GM04503 (cell line): ENCODE data around the gene NUP214.
"Not testable (repeated sequence)": the region's sequence is repeated elsewhere in the genome, so short reads cannot be mapped to it uniquely, and the experiment has no call there.

Source experiments
- DNase-seq: peaks from one replicate; pipeline ENCODE4 v3.0.0-alpha.2; 2012; ENCODE audit warnings: low read depth

Gene NUP214

DNA sequence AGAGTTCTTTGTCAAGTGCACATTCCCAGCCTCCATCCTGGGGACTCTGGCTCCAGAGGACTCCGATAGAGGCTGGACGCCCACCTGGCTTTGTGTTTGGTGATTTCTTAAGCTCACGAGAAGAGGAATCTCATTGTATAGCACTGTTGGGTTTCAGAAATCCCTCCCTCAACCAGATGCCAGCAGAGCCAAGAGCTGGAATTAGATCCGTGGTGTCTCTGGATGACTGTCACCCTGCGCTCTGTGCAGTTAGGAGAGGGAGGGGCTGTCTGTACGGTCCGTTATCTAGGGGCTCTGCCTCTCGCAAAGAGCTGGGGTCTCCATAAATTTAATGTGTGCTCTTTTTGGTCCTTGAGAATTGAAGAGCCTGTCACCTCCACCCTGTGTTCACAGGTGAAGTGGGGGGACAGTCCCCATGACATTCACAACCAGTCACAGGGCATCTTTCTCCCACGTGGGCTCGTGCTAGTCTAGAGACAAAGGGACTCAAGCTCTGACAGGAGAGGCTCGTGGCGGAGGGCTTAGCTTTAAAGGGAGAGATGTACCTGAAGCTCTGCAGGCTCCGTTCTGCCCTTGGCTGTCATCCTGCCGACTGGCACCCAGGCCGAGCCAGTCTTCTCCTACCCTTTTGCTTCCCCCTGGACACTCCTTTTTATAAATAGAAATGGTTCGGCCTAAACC is 109.6 kb downstream of the NUP214 start:
- DNase-seq: no peak

DNA sequence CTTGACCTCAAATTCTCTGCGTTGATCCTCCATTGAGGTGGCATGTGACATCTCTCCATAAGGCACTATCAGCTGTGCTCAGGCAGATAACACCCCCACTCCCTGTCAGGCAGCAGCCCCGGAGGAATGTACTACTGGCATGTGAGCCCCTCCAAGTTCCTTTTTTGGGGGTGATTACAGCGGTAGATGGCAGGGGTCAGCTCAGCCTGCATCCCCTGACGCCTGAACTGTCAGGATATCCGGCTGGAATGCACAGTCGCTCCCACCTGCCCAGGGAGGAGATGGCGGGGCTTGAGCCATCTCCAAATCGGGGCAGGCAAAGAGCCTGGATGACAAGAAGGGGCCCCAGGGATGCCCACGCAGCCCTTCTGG is 110.1 kb downstream of the NUP214 start:
- DNase-seq: no peak

- DNase-seq: no peak
These were observed 110.8 kb downstream of the NUP214 start for GRCh38 chr9:131236161-131236560.

DNA sequence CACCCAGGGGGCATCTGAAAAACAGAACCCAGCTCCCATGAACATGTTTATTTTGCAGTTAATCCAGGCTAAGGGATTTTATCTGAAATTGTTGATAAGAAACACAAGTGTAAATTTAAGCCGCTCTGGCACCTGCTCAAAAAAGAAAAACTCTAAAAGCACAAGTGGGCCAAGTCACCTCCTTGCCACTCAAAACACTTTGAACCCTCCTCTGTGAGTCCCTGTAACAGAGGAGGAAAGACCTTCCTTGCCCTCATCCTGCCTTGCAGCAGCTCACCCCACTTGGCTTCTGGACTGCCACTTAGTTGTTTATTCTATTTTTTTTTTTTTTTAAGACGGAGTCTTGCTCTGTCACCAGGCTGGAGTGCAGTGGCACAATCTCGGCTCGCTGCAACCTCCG is 111.4 kb downstream of the NUP214 start:
- DNase-seq: no peak

- DNase-seq: no peak
These were observed 111.9 kb downstream of the NUP214 start for GRCh38 chr9:131237291-131237690.

DNA sequence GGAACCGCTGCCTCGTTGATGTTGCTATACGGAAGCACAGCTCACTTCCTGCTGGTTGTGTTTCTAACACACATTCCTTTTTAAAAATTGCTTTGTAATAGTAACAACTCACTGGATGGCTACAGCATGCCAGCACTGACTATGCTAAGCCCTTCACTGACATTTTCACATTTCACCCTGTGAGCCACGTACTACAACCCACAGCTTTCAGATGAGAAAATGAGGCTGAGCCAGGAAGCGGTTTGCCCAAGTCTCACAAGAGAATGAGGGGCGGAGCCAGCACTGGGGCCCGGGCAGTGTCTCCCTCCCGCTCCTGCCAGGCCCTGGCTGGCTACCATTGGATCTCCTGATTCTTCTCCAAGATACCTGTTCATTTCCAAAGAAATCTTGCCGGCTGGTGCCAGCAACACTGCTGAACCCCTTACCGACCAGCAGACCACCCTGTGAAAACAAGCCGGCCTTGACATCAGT is 112.6 kb downstream of the NUP214 start:
- DNase-seq: peak; percentile 59

DNA sequence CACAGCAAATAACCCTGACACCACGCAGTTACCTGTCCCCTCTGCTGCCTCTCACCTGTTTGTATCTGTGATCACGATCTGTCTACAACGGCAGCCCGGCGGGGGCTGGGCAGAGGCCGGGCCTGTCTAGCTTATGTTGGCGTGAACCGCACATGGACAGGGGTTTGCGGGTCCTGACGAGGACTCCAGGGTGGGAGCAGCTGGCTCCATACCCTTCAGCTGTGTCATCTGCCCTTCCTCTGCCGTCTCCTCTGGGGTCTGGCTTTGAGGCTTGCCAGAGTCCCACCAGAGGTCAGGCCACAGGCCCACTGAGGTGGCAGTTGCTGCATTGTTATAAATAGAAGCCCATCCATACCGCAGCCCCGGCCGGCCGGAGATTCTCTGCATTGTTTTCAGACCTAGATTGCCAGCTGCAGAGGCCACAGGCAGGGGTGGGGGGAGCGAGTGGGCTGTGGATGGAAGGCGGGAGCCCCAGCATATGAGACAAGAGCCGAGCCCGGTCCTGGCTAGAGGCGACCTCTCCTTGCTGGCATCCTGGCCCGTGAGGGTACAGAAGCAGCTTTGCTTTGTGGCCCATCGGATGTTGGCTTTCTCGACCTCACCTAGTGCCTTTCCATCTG is 113.1 kb downstream of the NUP214 start:
- no peak for DNase-seq

DNA sequence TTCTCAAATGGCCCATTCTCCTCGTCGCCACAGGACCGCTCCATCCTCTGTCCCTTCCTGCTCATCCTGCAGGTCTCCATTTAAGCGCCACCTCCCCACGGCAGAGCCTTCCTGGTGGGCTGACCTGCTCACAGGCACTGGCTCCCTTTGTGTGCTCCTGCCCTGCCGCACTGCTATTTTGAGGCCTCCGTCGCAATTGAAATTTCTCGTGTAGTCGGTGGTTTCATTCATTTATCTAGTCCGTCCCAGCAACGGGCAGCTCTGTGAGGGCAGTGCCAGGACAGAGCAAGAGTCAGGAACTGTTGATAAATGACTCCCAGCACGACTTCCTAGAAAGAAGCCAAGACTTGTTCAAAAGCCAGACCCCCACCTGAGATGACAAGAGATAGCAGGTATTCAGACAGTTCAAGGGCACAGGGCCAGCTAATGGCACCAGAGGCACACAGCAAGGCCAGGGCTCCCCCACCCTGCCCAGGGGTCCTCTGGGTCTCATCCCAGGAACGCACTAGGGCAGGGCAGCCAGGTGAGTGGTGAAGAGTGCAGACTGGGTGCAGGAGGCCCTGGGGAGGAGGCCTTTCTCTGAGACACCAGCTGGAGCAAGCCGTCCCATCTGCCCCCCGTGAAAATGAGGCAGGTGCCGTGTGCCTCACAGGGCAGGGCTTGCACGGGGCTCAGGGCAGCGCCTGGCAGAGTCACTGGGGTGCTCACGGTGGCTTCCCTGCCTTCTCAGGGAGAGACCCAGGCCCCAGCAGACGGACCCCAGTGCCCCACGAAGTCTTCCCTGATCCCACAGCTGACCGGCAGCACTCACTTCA is 114.0 kb downstream of the NUP214 start:
- DNase-seq: no peak

DNA sequence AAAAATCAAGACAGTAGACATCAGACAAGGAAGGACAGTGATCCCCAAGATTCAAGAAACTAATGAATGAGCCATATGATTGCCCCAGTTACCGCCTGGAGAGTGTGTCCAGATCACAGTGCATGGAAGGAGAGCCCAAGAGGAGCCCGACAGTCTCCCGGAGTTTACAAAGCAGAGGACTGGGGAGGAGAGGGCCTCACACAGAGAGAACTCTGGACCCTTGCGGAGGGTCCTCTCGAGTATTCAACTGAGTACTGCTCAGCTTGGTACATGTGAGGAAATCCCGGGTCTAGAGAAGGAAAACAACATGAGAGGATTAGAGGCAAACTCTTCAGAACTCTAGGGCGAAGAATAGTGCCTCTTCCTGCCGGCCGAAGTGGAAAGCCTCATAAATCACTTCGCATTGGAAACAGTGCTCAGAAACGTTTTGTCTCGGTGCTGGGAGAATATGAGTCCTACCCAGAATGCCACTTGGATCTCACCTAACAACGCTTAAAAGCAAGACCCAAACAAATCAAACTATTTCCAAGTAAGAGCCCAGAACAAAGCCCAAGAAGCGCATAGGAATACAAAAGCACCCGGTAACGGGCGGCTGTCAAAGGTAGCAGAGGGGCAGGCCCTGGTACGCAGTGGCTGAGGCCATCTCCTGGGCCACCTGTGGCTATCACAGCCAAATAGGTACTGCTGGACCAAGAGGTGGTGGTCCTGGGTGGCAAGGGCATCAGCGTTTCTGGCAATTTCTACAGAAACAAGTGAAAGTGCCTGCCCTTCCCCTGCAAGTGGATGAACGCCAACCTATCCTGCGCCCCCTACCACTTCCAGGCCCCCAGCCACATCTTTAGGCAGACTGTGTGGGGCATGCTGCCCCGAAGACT is 114.9 kb downstream of the NUP214 start:
- no peak for DNase-seq

GRCh38 chr9:131244331-131244730 is 118.9 kb downstream of the NUP214 start:
- not testable (repeated sequence) for DNase-seq

GRCh38 chr9:131246618-131247017 is 121.2 kb downstream of the NUP214 start:
- no peak for DNase-seq

GRCh38 chr9:131252120-131252519 is 126.7 kb downstream of the NUP214 start:
- no peak for DNase-seq

DNA sequence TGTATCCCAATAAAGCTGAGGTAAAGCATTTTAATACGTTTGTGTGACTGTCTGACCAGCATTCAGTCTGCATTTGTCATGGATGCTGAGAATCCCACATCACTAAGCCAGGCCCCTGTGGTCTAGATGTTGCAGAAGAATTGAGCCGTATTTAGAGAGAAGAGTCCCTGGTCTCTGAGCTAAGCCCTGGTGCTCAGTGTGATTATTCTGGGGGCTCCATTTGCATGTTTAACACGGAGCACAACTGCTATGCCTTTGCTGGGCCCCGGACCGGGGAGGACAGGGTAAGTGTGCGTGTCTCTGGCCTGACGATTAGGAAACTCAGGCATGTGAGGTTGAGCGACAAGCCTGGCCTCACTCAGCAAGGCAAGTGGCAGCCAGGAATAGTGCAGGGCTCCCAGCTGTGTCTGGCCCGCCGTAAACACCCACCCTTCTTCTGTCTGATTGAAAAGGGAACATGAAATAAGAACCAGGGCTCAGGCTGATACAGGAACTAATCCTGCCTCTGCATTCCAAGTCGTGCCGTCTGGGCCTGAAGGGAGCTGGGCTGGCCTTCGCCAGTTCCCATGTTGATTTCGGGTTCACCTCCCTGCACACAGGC is 128.6 kb downstream of the NUP214 start:
- DNase-seq: peak; percentile 24

GRCh38 chr9:131254626-131255025 is 129.2 kb downstream of the NUP214 start:
- DNase-seq: no peak

DNA sequence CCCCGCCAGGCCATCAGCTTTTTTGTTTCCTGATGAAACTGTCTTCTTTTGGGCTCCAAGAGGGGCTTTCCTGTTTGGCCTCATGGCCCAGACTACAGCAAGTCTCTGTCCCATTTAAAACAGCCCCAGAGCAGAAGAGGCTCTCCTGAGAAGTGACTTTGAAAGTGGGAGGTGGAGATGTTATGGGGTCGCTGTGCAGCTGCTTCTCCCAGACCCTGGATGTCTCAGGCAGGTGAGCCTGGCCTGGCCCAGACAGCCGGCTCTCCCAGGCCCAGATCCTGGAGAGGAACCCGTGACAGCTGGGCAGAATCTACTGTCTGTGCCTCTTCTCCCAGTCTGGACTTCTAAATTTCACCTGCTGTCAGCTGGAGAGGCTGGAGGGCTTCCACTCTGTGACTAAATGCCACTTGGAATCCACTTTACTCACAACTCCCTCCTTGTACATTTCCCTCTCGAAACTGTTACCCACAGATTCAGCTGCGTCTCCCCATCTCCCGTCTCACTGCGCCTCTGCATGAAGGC is 130.4 kb downstream of the NUP214 start:
- no peak for DNase-seq

- no peak for DNase-seq
These were observed 132.1 kb downstream of the NUP214 start for GRCh38 chr9:131257266-131258025.

DNA sequence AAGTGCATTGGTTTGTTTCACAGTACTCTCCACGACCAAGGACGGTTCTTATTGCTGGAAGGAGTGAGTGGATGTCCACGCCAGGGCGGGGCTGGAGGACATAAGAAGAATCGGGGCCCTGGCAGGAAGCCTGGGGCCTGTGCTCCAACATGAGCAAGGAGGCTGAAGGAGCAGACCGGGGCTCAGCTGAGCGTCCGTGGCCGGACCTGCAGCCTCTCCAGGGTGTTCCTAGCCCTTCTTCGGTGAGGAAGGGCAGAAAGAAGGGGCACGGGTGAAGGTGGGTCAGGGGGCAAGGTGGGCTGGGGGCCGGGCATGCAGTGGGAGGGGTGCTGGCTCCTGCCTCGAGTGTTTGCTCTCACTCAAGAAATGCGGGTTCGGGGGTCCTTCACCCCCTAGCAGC is 132.8 kb downstream of the NUP214 start:
- DNase-seq: no peak

GRCh38 chr9:131258698-131259431 is 133.5 kb downstream of the NUP214 start:
- no peak for DNase-seq

- DNase-seq: no peak
These were observed 134.1 kb downstream of the NUP214 start for GRCh38 chr9:131259432-131259898.
